H9 (cell line): ENCODE measurements around the gene CAVIN4. TPM values are rescaled to one million over a fixed set of nuclear protein-coding genes. Genes with fewer than 3 reads are reported as not detected.

Source experiments
- DNase-seq: peaks from one replicate; pipeline ENCODE4 v3.0.0-alpha.2; 2017
- H2AFZ ChIP-seq: one replicate; pipeline ENCODE4 v1.6.1; 2013; ENCODE audit warnings: mild to moderate bottlenecking, low read length, control low read depth, moderate library complexity
- H2AK5ac ChIP-seq: 2 replicates; pipeline ENCODE4 v1.6.1; 2013; ENCODE audit warnings: low read length, control low read depth, mixed read lengths; ENCODE audit not compliant: insufficient read length
- H2BK120ac ChIP-seq: one replicate; pipeline ENCODE4 v1.6.1; 2013; ENCODE audit warnings: low read depth, mild to moderate bottlenecking, low read length, control low read depth, inconsistent platforms; ENCODE audit not compliant: poor library complexity, severe bottlenecking
- H2BK12ac ChIP-seq: 2 replicates; pipeline ENCODE4 v1.6.1; 2013; ENCODE audit warnings: low read length, control low read depth, mixed read lengths, low read depth; ENCODE audit not compliant: insufficient read length
- H2BK15ac ChIP-seq: 2 replicates; pipeline ENCODE4 v1.6.1; 2013; ENCODE audit warnings: low read depth, low read length, control low read depth
- H2BK20ac ChIP-seq: one replicate; pipeline ENCODE4 v1.6.1; 2013; ENCODE audit warnings: low read depth, mild to moderate bottlenecking, low read length, control low read depth, inconsistent platforms; ENCODE audit not compliant: poor library complexity, severe bottlenecking
- H2BK5ac ChIP-seq: 2 replicates; pipeline ENCODE4 v1.6.1; 2013; ENCODE audit warnings: low read length, control low read depth, mixed read lengths; ENCODE audit not compliant: insufficient read length
- H3K14ac ChIP-seq: 2 replicates; pipeline ENCODE4 v1.6.1; 2013; ENCODE audit warnings: low read length, control low read depth; ENCODE audit not compliant: insufficient read depth
- H3K18ac ChIP-seq: 2 replicates; pipeline ENCODE4 v1.6.1; 2013; ENCODE audit warnings: low read depth, mild to moderate bottlenecking, mixed read lengths, low read length, control low read depth; ENCODE audit not compliant: insufficient read length
- H3K23ac ChIP-seq: 2 replicates; pipeline ENCODE4 v1.6.1; 2013; ENCODE audit warnings: low read length, control low read depth, mixed read lengths, low read depth; ENCODE audit not compliant: insufficient read length
- H3K23me2 ChIP-seq: 2 replicates; pipeline ENCODE4 v1.6.1; 2013; ENCODE audit warnings: low read depth, mild to moderate bottlenecking, mixed read lengths, low read length, control low read depth; ENCODE audit not compliant: insufficient read length, poor library complexity, severe bottlenecking
- H3K27ac ChIP-seq: 2 replicates; pipeline ENCODE4 v1.5.1; 2013; ENCODE audit warnings: low read length, control low read depth, mixed read lengths, low read depth; ENCODE audit not compliant: insufficient read length
- H3K27me3 ChIP-seq: 2 replicates; pipeline ENCODE4 v1.6.1; 2013; ENCODE audit warnings: low read length, control low read depth, inconsistent platforms; ENCODE audit not compliant: insufficient read depth
- H3K4ac ChIP-seq: 2 replicates; pipeline ENCODE4 v1.6.1; 2013; ENCODE audit warnings: low read depth, mild to moderate bottlenecking, control low read depth, inconsistent platforms, low read length, moderate library complexity
- H3K4me1 ChIP-seq: 2 replicates; pipeline ENCODE4 v1.6.1; 2013; ENCODE audit warnings: low read length, control low read depth, inconsistent platforms; ENCODE audit not compliant: insufficient read depth
- H3K4me2 ChIP-seq: 2 replicates; pipeline ENCODE4 v1.6.1; 2013; ENCODE audit warnings: low read length, control low read depth, mixed read lengths; ENCODE audit not compliant: insufficient read length, insufficient read depth
- H3K56ac ChIP-seq: 2 replicates; pipeline ENCODE4 v1.6.1; 2013; ENCODE audit warnings: low read depth, mild to moderate bottlenecking, mixed read lengths, low read length, control low read depth; ENCODE audit not compliant: insufficient read length
- H3K79me1 ChIP-seq: 2 replicates; pipeline ENCODE4 v1.6.1; 2013; ENCODE audit warnings: low read depth, mild to moderate bottlenecking, moderate library complexity, low read length, control low read depth, inconsistent platforms; ENCODE audit not compliant: insufficient read depth, poor library complexity, severe bottlenecking
- H3K79me2 ChIP-seq: 2 replicates; pipeline ENCODE4 v1.6.1; 2013; ENCODE audit warnings: low read length, control low read depth, inconsistent platforms; ENCODE audit not compliant: insufficient read depth
- H3K9ac ChIP-seq: 2 replicates; pipeline ENCODE4 v1.6.1; 2013; ENCODE audit warnings: low read length, control low read depth, mixed read lengths; ENCODE audit not compliant: insufficient read length; ENCODE audit errors: extremely low read depth
- H3K9me3 ChIP-seq: one replicate; pipeline ENCODE4 v1.6.1; 2013; ENCODE audit warnings: low read depth, low read length, inconsistent platforms; ENCODE audit not compliant: control insufficient read depth
- H3T11ph ChIP-seq: one replicate; pipeline ENCODE4 v1.6.1; 2013; ENCODE audit warnings: mild to moderate bottlenecking, low read length, control low read depth, inconsistent platforms
- H4K20me1 ChIP-seq: one replicate; pipeline ENCODE4 v1.6.1; 2013; ENCODE audit not compliant: control insufficient read depth, insufficient read length, insufficient read depth
- H4K5ac ChIP-seq: 2 replicates; pipeline ENCODE4 v1.6.1; 2013; ENCODE audit warnings: low read depth, mild to moderate bottlenecking, mixed read lengths, low read length, control low read depth; ENCODE audit not compliant: insufficient read length
- H4K8ac ChIP-seq: replicated peaks from 2 replicates; pipeline ENCODE4 v1.6.1; 2013; ENCODE audit warnings: low read length, control low read depth, mixed read lengths, low read depth; ENCODE audit not compliant: insufficient read length
- H4K91ac ChIP-seq: 2 replicates; pipeline ENCODE4 v1.6.1; 2013; ENCODE audit warnings: low read depth, mild to moderate bottlenecking, moderate library complexity, mixed read lengths, low read length, control low read depth; ENCODE audit not compliant: insufficient read length
- H3K27ac Mint-ChIP-seq, 3 experiments: 2 replicates in 2 of 3; 3 replicates in 1 of 3; pipeline ENCODE4 v1.8.0; 2020 to 2021; ENCODE audit warnings: mixed read lengths in 3 of 3, mild to moderate bottlenecking in 1 of 3, moderate library complexity in 1 of 3
- H3K27me3 Mint-ChIP-seq: 2 replicates; pipeline ENCODE4 v1.8.0; 2021; ENCODE audit warnings: low read depth, mild to moderate bottlenecking, moderate library complexity, mixed read lengths
- H3K36me3 Mint-ChIP-seq, 3 experiments: 2 replicates in 2 of 3; 3 replicates in 1 of 3; pipeline ENCODE4 v1.8.0; 2020 to 2021; ENCODE audit warnings: low read depth in 3 of 3, mixed read lengths in 3 of 3; ENCODE audit not compliant: insufficient read depth in 1 of 3
- H3K4me1 Mint-ChIP-seq, 2 experiments: 2 replicates each; pipeline ENCODE4 v1.8.0; 2020; ENCODE audit warnings: mixed read lengths in 2 of 2
- H3K4me3 Mint-ChIP-seq, 2 experiments: 2 replicates in 1 of 2; 3 replicates in 1 of 2; pipeline ENCODE4 v1.8.0; 2020 to 2021; ENCODE audit warnings: mild to moderate bottlenecking in 2 of 2, mixed read lengths in 2 of 2, moderate library complexity in 1 of 2
- H3K9me3 Mint-ChIP-seq, 2 experiments: 2 replicates in 1 of 2; 3 replicates in 1 of 2; pipeline ENCODE4 v1.8.0; 2020; ENCODE audit warnings: mild to moderate bottlenecking in 2 of 2, mixed read lengths in 2 of 2, moderate library complexity in 1 of 2
- WGBS: extraction: QIAGEN DNeasy Blood & Tissue Kit; methylation state at CpG from one replicate; pipeline ENCODE4 v1.1.7; 2013; ENCODE audit warnings: missing lambda C conversion rate, low lambda C conversion rate, mixed read lengths; ENCODE audit not compliant: insufficient read length; ENCODE audit errors: extremely low coverage; 5-methylcytosine and 5-hydroxymethylcytosine counted together
- total RNA-seq: library from RNA; stranded (reverse); gene quantifications from 2 replicates; pipeline ENCODE4 v1.2.1, GENCODE V29; 2021
- TF ChIP-seq, protein P1 (sequence below): fragments of 200-600 bp; sonication (generic); conservative IDR thresholded peaks from 3 replicates; pipeline ENCODE4 v1.8.0; 2021; ENCODE audit warnings: antibody characterized with exemption, mild to moderate bottlenecking

Gene CAVIN4
- total RNA-seq, 1 experiment from 2014 or later = 7.3 TPM

DNA sequence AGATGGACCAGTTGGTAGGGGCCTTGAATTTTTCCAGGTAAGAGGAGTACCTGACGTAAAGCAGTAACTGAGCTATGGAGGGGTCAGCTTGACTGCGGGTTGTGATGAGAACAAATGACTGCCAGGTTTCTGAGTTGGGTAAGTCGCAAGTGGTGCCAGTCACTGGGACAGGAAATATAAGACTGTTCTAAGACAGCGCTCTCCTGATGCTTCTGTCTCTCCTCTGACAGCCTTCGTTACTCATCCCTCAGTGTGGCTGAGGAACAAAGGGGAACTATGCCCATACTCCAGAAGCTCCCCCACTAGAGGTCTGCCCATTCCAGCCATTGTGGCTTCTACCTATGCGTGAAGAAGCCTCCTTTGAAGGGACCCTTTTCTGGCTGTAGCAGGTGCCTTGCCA is 13.3 kb downstream of the CAVIN4 start:
- Mint-ChIP-seq H3K4me1 (peaks cover 12 to 13% of the 10 kb centered on the region in 2 experiments), H3K4me3 (no peak overlapping the region), H3K27ac (peak overlapping the region in 1 of 3 experiments; percentile 13; a peak in 2 of 7 replicates), H3K27me3 (no peaks in the 10 kb centered on the region), H3K36me3 (peaks cover 2 to 16% (median 10%) of the 10 kb centered on the region in 3 experiments; a peak in 6 of 7 replicates), H3K9me3 (no peaks in the 10 kb centered on the region; a peak in 1 of 5 replicates)
- Histone ChIP-seq H4K8ac (no peak overlapping the region), H3K27me3 (no peaks in the 10 kb centered on the region), H4K91ac (no peak overlapping the region), H3K23me2 (no peaks in the 10 kb centered on the region), H2BK120ac (no peak overlapping the region), H3K56ac (no peak overlapping the region), H3K23ac (no peak overlapping the region), H2BK20ac (no peak overlapping the region), H2BK5ac (no peak overlapping the region), H3K9ac (no peak overlapping the region), H2AFZ (no peak overlapping the region), H4K5ac (no peak overlapping the region), H3K79me2 (no peaks in the 10 kb centered on the region), H2AK5ac (no peak overlapping the region), H2BK12ac (no peak overlapping the region), H4K20me1 (no peaks in the 10 kb centered on the region), H3K27ac (no peak overlapping the region), H3K9me3 (no peaks in the 10 kb centered on the region), H3K4me1 (0 out of 2 replicates have a peak, but pooled peaks cover 2% of the 10 kb centered on the region), H3K79me1 (no peaks in the 10 kb centered on the region), H3T11ph (no peak overlapping the region), H2BK15ac (no peak overlapping the region), H3K4ac (no peak overlapping the region), H3K4me2 (no peak overlapping the region), H3K18ac (no peak overlapping the region), H3K14ac (no peak overlapping the region)
- DNase-seq = no peak
- WGBS = no CpG with 5 or more reads among the region's 6 CpGs
- TF ChIP-seq, protein P1, sequence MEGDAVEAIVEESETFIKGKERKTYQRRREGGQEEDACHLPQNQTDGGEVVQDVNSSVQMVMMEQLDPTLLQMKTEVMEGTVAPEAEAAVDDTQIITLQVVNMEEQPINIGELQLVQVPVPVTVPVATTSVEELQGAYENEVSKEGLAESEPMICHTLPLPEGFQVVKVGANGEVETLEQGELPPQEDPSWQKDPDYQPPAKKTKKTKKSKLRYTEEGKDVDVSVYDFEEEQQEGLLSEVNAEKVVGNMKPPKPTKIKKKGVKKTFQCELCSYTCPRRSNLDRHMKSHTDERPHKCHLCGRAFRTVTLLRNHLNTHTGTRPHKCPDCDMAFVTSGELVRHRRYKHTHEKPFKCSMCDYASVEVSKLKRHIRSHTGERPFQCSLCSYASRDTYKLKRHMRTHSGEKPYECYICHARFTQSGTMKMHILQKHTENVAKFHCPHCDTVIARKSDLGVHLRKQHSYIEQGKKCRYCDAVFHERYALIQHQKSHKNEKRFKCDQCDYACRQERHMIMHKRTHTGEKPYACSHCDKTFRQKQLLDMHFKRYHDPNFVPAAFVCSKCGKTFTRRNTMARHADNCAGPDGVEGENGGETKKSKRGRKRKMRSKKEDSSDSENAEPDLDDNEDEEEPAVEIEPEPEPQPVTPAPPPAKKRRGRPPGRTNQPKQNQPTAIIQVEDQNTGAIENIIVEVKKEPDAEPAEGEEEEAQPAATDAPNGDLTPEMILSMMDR = no peak
